ENCODE measurements around the gene CUX1.

- TF ChIP-seq CTCF (IDR thresholded peaks at IDR 0.05) (no peak), POLR2A (IDR thresholded peaks at IDR 0.05) (no peak), EP300 (IDR thresholded peaks at IDR 0.05) (no peak)
These were observed 328.7 kb downstream of the CUX1 start for GRCh38 chr7:102146122-102146521.

Data from suprapubic skin (tissue), 3 donors.